Heart left ventricle (tissue), 13 donors: ENCODE data around the gene PROSER3.

Experiments
- CTCF ChIP-seq, 12 donors: fragments of 200-600 bp; sonication (generic) in 4 of 12; IDR thresholded peaks; one replicate each; pipeline versions ENCODE4 v1.5.0 to v1.8.0; 2018 to 2022; ENCODE audit warnings: antibody characterized with exemption in 12 of 12, mild to moderate bottlenecking in 5 of 12
- POLR2A ChIP-seq, 2 donors: fragments of 450-650 bp; IDR thresholded peaks; one replicate each; pipeline ENCODE4 v1.6.1; 2017; ENCODE audit warnings: antibody characterized with exemption in 2 of 2, mild to moderate bottlenecking in 2 of 2, moderate library complexity in 2 of 2
- donor health status: ischemic (EF 13 %, LVEDD 7.1; RV severe dilation, severe dysfunction).
- donor health status: DM: no; HTN: yes; CAD: no.
- donor health status: DM: no; HTN: no; CAD: no.
- donor health status: ischemic (EF 25% LVEDD 6.9; RV normal size, moderate dysfunction).
- donor health status: ischemic (EF 25% LVEDD 5.7; RV mildly dilated, moderate dysfunction).
- donor health status: ischemic (EF 35%, LVEDD 5.7; RV mildly dilated, moderate dysfunction).
- donor health status: nonischemic (EF 11% LVEDD 7.7; RV severe dilation, severe dysfunction).
- donor health status: DM: yes; HTN: yes; CAD: no.
- donor health status: PGD.
- donor health status: ischemic (EF 29% LVEDD 5.4; RV normal size, mild dysfunction).
- donor health status: nonischemic (EF 23%, LVEDD 6.1; RV moderate dilation, normal function).

- no peak for TF ChIP-seq CTCF (IDR thresholded peaks at IDR 0.05)
- TF ChIP-seq POLR2A (IDR thresholded peaks at IDR 0.05): no peak
These were observed 4.2 kb upstream of the PROSER3 start for GRCh38 chr19:35753634-35754369.
